GM04503 (cell line): ENCODE data around the gene SLC51A.
"Not testable (repeated sequence)": the region's sequence is repeated elsewhere in the genome, so short reads cannot be mapped to it uniquely, and the experiment has no call there.

Source experiments
- DNase-seq: peaks from one replicate; pipeline ENCODE4 v3.0.0-alpha.2; 2012; ENCODE audit warnings: low read depth

Gene SLC51A

GRCh38 chr3:196216089-196216564 lies at the start of gene SLC51A:
Gene SLC51A (plus strand): TSS chr3:196216534. CDS start chr3:196216713, 179 bp downstream.
- no peak for DNase-seq

- no peak for DNase-seq
Measured at GRCh38 chr3:196166741-196167140, 49.6 kb upstream of the SLC51A start.

GRCh38 chr3:196168808-196169391 lies 47.4 kb upstream of the SLC51A start:
- DNase-seq: no peak

- DNase-seq: no peak
Measured at GRCh38 chr3:196169836-196170240, 46.5 kb upstream of the SLC51A start.

GRCh38 chr3:196170296-196170695 lies 46.0 kb upstream of the SLC51A start:
- not testable (repeated sequence) for DNase-seq

- DNase-seq: no peak
Measured at GRCh38 chr3:196174652-196175051, 41.7 kb upstream of the SLC51A start.

- no peak for DNase-seq
Measured at GRCh38 chr3:196175116-196175625, 41.2 kb upstream of the SLC51A start.

GRCh38 chr3:196175722-196176121 lies 40.6 kb upstream of the SLC51A start:
- DNase-seq: no peak

GRCh38 chr3:196177567-196177966 lies 38.8 kb upstream of the SLC51A start:
- DNase-seq: no peak

GRCh38 chr3:196177967-196178366 lies 38.4 kb upstream of the SLC51A start:
- DNase-seq: no peak

- no peak for DNase-seq
Measured at GRCh38 chr3:196178993-196179379, 37.3 kb upstream of the SLC51A start.

- DNase-seq: no peak
Measured at GRCh38 chr3:196179380-196180308, 36.7 kb upstream of the SLC51A start.

- no peak for DNase-seq
Measured at GRCh38 chr3:196180346-196180745, 36.0 kb upstream of the SLC51A start.

GRCh38 chr3:196181127-196181546 lies 35.2 kb upstream of the SLC51A start:
- no peak for DNase-seq

- DNase-seq: not testable (repeated sequence)
Measured at GRCh38 chr3:196184169-196184432, 32.2 kb upstream of the SLC51A start.

- no peak for DNase-seq
Measured at GRCh38 chr3:196184881-196185280, 31.5 kb upstream of the SLC51A start.

GRCh38 chr3:196186651-196187573 lies 29.4 kb upstream of the SLC51A start:
- no peak for DNase-seq

- no peak for DNase-seq
Measured at GRCh38 chr3:196189566-196190347, 26.6 kb upstream of the SLC51A start.

GRCh38 chr3:196192036-196192523 lies 24.3 kb upstream of the SLC51A start:
- no peak for DNase-seq

GRCh38 chr3:196192524-196193051 lies 23.7 kb upstream of the SLC51A start:
- no peak for DNase-seq
